GM21825 (cell line): ENCODE results near the gene ABLIM2.

Experiments used
- ATAC-seq: cut with Tn5 transposase; IDR thresholded peaks from one replicate; pipeline ENCODE4 v1.9.1; 2021; ENCODE audit warnings: mild to moderate bottlenecking, moderate library complexity; ENCODE audit not compliant: unreplicated experiment

Gene ABLIM2

DNA sequence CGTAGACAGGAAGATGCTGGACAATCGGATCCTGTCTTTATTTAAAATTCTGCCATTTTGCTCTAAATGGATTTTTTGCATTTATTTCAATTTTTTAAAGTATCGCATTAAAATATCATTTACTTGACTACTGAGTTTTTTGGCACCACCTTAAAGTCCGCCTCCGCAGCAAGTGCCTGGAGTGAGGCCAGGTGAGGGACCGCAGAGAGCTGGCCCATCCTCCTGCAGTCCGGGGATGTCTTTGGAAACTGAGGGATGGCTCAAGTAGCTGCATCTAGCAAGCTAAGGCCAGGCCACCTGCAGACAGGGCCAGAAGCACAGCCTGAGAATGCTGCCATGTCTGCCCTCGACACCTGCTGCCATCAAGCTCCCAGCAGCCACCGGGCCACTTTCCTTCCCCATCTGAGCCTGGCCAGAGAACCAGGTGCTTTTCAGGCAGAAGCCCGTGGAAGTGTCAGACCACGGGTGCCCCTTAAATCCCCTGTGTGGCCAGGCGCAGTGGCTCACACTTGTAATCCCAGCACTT is 69.6 kb downstream of the ABLIM2 start:
- no peak for ATAC-seq

DNA sequence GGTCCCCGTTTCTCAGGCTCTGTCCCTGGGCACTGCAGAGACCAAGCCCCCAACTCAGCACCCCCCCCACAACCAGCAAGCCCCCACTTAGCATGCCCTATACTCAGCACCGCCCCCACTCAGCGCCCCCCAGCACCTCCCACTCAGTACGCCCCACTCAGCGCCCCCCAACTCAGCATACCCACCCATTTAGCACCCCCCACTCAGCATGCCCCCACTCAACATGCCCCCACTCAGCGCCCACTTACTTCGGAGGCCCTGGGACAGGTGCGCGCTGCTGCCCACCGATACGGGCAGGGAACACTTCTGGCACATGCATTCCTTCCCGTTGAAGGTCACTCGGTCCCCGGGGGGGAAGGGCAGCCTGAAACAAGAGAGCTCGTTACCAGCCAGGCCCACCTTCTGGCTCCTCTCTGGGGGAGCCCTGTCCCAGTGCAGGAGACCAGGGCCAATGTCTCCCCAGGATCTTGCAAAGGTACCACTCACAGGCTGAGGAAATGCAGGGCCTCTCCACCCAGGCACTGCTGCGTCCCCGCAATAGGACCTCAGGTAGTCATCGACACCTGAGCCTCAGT is 70.6 kb downstream of the ABLIM2 start:
- ATAC-seq = no peak

DNA sequence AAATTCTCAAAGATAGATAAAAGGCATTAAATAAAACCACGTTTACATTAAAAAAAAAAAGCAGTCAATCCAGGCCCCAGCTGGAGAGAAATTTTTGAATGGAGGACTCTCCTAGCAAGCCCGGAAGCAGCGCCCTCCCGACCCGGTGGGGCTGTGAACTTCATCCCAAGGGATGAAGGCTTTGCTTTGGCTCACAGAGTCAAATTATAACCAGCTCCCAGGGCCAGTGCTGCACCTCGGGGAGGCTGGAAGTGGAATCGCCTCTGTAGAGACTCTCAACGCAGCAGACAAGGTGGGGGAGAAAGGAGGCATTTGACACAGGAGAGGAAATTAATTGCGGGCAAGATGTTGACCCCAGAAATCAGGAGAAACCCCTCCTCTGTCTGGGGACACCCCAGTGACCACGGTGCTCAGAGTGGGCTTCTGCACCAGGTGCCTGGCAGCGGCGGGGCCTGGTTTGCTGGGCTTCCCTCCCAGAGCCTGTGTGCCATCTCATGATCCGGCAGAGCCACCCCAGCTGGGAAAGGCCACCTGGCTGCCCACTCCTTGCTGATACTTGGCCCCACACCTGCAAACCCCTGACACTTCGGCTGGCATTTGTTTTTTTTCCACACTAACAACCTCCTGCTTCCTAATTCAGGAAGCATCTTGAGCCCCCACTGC is 71.7 kb downstream of the ABLIM2 start:
- no peak for ATAC-seq

DNA sequence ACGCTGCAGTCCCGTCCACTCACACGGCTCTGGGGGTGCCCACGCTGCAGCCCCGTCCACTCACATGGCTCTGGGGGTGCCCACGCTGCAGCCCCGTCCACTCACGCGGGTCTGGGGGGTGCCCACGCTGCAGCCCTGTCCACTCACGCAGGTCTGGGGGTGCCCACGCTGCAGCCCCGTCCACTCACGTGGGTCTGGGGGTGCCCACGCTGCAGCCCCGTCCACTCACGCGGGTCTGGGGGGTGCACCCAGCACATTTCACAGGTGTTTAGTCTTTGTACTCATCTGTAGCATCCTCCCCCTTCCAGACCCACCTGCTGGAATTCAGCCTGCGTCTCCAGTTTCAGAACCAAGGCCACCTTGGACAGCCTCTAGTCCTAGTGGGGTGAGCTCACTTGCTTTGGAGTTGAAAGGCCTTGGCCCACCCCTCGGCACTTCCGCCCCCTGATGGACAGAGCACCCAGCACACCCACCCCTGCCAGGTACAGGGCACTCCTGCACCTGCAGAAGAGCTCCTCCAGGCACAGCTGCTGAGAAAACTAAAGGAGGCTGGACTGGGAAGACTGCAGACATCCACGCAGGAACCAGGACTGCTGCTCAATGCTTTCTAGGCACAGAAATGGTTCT is 73.0 kb downstream of the ABLIM2 start:
- no peak for ATAC-seq

DNA sequence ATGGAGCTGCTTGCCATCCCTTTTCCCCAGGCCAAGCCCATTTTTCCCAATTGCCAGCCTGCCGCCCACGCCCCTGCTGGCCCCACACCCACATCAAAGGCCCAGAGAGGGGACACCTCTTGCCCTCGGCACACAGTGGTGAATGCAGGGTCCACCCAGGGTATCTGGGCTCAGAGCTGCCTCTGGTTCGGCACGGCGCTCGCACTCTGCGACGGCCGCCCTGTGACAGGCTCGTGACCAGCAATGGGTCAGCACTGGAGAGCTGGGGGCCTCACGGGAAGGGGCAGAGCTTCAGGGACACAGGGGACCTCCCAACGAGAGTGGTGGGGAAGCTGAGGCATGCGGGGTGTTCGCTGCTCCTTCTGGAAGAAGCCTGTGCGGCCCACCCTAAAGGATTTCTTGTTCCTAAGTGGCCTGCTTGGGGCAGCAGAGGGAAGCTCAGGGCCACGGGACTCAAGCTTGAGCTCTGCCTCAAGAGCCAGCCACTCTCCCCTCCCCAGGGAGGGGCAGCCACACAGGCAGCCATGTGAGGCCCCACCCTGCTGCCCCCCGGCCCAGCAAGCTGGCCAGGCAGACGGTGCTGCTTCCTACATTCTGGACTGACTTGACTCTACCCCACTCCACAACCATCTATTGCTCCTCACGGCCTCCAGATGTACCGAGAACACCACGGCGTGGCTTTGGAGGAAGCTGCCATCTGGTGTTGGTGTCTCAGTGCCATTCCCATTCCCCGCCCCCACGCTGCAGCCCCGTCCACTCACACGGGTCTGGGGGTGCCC is 73.7 kb downstream of the ABLIM2 start:
- no peak for ATAC-seq

DNA sequence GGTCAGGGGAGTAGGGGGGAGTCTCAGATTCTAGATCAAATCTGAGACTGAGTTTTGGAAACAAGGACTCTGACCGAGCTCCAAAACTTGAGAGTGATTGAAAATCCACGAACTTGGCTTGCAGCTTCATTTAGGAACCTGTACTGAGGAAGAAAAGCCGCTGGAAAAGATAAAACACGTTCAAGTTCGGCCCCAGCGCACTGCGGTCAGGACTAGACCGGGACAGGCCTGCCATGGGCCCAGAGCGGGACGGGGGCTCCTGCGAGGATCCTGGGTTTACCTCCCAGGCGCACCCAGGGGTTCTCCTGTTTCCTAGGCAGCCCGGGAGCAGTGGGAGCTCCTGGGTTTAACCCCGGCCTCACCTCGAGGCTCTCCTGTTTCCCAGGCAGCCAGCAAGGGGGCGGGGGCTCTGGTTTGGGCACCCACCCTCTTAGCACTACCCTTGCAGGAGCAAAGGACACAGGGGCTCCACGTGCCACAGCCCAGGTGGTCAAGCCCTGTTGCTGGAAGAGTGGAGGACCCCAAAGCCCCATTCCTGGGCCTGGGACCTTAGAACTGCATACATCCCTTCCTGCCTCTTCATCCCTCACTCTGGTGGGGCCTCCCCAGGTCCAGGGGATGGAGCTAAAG is 74.5 kb downstream of the ABLIM2 start:
- ATAC-seq = no peak

DNA sequence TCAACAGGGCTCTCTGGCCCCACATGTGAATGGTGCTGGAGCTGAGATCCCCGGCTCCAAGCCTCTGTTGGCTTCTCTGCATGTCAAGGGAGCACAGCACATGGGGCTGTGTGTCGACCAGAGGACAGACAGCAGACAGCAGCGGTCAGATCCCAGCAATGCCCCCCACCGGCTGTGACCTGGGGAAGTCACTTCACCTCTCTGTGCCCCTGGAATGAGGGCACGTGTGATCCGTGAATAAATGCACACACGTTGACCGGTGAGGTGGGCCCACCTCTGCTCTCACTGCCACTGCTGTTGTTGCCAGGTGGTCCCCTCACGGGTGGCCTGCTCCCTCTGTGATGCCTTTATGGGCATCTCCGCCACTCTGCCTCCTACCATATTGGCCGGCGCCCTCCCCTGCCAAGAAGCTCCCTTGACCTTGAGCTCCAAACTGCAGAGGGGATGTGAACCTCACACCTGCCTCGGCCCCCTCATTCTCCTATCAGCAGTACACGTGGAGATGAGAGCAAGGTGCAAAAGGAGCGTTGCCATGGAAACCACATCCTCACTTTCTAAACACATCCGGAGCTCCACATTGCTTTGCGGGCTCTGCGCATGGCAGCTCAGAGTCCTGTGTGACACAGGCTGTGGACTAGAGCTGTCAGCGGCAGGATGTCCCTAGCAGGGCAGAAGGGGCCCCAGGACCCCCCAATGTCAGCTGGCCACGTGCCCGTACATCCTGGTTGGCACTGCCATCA is 75.4 kb downstream of the ABLIM2 start:
- no peak for ATAC-seq

DNA sequence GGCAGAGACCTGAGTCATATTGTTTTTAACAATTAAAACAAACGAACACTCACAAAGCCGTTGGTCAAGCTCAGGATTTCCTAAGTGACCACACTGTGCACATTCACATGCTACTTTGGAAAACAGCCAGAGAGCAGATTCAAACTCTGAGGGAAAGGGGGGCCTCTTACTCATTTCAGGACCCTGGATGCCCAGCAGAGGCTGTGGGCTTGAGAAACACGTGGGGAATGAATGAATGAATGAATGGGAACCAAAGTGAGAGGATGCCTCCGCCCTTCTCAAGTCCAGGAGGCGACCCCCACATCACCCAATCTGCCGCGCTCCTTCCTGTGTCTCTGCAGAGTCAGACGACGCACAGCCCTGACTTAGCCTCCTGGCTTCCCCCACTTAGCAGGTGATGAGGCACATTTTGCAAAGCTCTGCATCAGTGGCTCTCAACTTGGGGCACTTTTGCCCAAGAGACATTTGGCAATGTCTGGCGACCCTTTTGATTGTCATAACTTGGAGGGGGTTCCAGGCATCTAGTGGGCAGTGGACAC is 76.0 kb downstream of the ABLIM2 start:
- no peak for ATAC-seq

DNA sequence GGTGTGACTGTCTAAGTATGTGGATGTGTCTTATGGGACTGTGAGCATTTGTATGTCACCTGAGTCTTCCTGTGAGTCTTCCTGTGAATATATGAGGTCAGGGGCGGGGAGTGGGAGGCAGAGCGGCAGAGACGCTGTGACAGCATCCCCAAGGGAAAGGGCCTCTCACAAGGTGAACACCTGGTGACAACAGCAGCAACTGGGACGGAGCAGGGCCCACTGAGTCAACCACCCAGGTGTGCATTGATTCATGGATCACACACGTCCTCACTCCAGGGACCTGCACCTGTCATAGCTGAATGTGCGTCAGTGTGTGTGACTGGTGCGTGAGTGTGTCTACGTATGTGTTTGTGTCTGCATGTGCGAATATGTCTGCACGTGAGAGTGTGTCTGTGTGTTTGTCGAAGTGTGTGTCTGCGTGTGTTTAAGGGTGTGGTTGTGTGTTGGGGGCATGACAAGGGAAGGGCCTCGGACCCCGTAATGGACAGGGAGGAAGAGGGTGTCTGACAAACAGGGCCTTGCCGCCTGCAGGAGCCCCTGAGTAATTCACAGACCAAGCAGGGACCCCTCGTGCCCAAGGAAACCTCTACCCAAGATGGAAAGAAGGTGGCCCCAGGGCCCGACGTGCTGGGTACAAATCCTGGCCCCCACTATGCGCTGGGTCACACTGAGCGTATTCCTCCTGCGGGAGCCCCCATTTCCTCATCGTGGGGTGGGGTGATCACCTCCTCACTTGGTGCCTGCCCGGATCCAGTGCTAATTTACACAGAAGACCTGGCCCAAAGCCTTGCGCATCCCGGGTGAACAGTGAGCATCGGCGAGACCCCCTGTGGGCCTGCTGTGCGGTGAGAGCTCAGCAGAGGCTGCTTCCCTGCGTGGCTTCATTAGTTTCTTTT is 76.7 kb downstream of the ABLIM2 start:
- ATAC-seq = no peak

DNA sequence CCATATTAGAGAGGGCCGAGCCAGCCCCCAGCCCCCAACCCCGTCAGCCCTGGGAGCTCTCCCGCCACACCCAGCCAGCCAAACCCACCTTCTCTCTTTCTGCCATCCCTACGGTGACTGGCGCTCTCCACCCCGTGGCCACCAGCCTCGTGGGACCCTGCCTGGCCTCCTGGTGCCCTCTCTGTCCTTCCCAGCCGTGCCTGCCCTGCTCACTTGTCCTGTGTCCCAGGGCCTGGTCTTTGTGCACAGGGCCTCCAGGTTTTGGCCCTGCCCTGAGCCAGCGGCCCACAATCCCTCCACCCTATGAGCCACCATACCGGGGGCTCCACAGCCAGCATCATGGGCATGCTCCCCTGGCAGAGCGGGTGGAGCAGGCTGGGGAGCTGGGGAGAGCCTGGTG is 77.4 kb downstream of the ABLIM2 start:
- no peak for ATAC-seq

DNA sequence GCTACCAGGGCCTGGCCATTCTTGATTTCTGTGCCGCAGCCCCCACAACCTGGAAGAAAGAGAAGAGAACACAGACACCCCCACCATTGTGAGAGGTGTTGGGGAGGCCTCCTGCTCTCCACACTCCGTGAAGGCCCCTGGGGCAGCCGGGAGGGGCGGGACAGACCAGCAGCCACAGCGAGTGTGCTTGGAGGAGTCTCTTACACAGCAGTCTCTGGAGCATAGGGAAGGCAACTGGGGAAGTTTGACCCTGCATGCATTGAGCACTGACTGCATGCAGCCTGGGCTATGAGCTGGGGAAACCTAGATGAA is 77.9 kb downstream of the ABLIM2 start:
- no peak for ATAC-seq

DNA sequence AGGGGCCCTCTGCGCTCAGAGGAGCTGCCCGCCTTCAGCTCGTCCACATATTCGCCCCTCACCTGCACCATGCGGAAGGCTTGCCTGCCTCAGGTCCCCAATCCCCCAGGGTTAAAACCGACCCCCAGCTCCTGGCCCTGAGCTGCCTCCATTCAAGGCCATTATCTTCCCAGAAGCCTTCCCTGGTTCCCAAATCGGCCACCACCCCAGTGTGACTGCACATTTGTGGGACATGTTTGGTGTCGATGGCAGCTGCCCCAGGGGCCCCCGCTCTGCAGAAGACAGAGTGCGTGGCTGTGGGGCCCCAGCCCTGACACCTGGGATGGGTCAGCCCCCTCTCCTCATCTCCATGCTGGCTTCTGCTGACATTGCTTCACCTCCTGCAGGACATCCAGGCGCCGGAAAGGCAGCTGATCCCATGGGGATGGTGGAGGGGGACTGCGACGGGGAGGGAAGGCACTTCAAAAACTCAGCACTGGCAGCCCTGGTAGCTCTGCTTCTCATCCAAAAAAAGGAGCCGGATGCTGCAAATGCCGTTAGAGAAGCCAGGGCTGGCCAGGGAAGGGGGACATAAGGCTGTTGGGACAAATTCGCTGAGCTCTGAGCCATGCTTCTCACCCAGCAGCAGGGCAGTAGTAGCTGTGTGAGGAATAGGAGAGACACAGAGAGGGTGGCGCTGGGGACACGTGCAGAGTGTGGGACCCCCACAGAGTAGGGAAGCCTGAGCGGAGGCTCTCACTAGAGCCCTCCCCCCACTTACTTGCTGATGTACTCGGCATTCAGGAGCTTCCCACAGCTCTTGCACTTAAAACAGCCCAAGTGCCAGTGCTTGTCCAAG is 78.5 kb downstream of the ABLIM2 start:
- no peak for ATAC-seq

DNA sequence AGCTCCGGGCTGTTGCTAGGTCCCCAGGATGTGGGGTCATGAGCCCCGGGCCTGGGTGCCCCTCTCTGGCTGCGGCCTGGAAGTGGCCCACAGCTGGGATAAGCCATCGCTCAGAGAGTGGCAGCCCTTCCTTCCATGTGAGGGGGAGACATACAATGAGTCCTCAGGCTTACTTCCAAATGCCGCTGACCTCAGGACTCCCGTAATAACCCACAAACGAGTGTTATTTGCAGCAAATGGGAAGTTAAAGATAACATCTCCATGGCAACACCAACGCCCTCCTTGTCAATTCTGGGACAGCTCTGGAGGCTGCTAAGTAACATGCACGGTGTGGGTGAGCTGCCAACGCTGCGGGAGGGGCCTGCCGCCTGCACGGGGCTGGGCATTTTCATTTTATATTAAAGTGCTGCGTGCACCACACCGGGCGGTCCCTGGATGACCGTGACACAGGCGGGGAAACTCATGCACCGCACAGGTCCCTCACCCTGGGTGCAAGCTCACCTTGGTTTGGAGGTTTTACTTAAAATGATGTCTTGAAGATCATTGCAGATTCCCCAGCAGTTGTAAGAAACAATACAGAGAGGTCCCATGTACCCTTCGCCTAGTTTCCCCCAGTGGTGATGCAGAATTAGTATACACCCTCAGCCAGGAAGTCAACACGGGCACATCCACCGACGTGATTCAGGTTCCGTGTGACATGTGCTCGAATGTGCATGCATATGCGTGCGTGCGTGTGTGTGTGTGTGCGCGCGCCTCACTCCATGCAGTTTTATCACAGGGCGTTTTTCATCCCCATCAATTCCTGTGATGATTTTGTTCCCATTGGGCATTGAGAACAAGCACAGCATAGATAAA is 79.4 kb downstream of the ABLIM2 start:
- ATAC-seq = no peak

DNA sequence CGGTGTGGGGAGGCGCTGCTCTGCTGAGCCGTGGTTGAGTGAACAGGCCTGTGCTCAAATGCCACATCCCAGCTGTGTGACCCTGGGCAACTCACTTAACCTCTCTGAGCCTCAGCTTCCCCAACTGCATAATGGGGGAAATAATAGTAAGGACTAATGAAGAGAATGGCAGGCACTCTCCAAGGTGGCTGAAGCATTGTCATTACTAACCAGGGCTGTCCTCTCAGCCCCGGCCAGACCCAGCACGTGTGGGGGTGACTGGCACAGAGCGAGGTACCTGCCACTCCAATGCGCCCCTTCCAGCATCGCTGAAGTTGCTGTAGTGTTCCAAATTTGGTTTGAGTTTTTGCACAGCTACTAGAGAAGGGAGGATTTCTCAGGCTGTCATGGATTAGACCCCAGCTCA is 80.0 kb downstream of the ABLIM2 start:
- no peak for ATAC-seq

DNA sequence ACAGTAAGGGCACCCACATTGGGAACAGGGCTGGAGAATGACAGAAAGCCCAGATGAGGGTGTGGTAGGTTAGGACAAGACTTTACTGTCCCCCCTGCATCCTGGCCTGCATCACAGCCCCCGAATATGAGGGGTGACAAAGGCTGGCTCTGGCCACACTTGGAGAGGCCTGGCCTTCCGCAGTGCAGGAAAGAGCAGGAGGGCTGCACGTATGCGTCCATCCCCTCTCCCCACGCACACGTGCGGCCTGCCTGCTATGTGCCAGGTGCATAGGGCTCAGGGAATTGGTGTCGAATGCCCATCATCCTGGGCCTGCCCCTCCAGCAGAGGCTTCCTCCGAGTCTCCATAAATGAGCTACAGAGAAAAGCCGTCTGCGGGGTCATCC is 80.5 kb downstream of the ABLIM2 start:
- no peak for ATAC-seq

DNA sequence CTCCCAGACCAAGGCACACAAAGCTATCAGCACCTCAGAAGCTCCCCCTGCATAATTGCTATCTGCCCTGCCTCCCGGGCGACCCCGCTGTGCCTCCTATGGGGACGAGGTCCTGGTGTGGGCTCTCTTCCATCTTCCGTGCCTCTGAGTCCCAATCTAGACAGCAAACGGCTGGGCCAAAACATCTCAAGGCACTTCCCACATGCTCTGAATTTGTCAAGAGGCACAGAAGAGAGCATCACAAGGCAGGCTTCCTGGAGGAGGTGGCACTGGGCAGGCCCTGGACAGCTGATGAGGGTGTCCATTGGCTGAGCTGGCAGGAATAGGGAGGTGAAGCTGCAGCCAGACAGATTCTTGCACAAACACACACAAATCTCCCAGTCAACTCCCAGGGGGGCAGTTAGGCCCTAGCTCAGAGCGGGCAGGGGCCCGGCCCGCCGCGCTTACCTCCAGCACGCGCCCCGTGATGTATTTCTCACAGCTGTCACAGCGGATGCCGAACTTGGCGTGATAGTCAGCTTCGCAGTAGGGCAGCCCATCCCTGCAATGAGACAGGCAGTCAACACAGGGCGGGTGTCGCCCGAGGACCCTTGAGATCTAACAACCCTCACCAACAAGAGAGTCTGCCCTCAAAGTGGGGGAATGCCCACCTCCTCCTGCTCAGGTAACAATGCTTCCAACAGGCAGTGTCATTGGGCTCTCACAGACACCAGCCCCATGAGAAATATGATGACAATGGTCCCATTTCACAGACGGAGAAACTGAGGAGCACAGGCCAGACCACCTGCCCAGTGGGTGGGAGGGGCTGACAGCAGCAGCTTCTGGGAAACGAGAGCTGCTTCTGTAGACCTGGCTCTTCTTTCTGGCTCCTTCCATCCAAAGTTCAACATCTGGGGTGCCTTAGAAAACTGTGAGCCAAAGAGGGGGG is 81.2 kb downstream of the ABLIM2 start:
- no peak for ATAC-seq
